GM03348 (cell line): ENCODE measurements around the gene RHBDF2.

ENCODE experiments used
- DNase-seq: peaks from one replicate; pipeline ENCODE4 v3.0.0; 2012; ENCODE audit warnings: low spot score

RHBDF2 gene

DNA sequence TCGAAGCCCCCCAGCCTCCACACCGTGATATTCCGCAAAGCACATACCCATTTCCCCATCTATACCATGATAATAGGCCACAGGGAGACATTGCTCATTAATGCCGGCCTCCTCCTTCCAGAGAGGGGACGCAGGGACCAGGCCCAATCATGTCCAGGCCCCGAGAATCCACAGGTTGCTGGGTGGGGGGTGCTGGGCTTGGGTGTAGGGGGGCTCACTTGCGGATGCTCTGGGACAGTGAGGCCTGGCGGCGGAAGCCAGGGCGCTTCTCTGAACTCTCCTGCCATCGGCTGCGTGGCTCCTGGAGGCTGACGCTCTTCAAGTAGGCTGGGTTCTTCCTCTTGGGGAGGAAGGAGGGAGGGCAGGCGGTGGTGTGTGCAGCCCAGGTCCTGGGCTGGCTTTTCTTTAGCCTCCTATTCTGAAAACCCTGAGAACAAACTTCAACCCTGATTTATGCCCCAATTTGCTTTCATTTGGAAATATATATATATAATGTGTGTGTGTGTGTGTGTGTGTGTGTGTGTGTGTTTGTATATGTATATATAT, 21.6 kb downstream of the RHBDF2 start:
- no peak for DNase-seq

DNA sequence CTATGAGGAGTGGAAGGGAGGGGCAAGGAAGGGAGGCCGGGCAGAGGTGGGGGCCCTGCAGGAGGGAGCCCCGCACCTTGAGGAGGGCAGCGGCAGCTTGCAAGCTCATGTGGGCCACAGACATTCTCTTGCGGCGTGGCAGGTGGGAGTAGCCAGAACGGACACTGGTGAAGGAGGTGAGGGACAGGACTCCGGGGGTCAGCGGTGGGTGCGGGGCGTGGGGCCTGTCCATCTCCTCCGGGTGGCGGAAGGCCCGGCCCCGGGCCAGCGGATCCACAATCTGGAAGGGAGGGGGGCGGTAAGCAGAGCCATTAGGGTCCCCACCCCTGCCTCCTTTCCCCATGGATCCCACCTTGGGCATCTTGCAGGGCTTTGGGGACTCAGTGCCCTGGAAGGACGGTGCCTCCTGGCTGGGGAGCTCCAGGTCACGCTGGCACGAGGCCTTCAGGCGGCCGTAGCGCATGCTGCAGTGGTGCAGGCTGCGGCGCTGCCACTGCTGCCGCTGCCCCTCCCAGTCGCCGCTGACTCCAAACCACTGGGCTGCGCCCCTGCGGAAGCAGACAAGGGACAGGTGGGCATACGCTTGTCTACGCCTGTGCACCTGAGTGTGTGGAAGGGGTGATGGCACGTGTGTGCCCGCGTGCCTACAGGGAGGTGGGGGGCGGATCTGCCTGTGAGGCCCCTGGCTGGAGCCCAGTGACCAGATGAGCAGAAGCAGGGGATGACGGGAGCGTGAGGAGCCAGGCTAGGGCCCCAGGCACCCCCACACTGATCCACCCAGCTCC, 22.3 kb downstream of the RHBDF2 start:
- no peak for DNase-seq

DNA sequence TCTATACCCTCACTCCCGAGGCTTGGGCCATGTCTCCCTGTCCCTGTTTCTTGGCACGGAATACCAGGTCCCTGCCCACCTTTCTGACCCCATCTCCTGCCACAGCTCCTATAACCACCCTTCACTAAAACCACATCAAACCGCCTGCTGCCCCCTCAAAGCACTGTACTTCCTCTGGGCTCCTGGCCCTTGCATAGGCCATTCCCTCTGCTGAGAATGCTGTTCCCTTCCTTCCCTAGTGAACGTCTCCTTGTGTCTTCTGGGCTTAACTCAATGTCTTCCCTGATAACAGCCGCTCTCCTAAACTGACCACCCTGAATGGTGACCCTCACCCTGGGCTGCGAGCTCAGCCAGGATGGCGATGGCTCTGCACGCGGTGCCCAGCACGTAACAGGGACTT, 23.1 kb downstream of the RHBDF2 start:
- no peak for DNase-seq

DNA sequence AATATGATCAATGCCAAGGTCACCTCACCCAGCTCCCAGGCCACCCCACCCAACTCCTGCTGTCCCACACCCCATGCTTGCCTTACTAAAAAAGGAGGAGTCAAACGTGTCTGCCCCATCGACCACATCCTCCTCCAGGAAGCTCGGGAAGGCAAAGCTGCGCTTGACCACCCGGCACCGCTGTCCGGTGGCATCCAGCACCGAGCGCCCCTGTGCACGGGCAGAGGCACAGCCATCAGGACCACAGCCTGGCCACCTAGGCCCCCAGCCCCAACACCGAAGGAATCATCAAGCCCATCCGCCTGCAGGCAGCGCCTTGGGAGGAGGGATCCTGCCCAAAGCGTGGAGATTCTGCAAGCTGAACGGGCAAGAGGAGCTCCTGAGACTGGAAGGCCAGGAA, 23.6 kb downstream of the RHBDF2 start:
- DNase-seq: no peak

DNA sequence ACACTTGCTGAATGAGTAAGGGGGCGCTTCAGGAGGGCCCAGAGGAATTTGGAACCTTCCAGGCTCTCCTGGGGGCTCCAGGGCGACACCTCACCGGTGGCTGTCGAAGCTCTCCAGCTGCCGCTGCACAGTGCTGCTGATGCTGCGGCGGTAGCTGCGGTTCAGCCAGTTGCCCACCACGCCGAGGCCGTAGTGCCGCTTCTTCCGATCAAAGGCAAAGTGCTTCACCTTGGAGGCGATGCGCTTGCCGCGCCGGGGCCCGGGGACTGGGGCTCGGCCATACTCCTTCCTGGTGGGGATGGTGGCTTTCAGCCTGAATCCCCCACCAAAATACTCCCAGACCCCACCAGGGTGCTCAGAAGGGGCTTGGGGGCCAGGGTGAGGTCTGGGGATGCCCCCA, 24.5 kb downstream of the RHBDF2 start:
- DNase-seq: no peak

DNA sequence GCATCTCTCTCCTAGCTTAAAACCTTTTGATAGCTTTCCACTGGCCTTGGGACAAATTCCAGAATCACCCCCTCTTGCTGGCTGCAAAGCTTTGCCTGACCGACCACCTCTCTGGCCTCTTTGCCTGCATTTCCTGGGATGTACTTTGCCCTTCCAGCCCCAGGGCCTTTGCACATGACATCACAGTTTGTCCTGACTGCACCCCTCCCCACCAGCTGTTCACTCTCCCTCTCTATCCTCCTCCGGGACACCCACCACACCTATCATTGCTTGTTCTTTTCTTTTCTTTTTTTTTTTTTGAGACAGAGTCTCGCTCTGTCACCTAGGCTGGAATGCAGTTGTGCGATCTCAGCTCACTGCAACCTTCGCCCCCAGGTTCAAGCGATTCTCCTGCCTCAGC, 25.9 kb downstream of the RHBDF2 start:
- DNase-seq: no peak

DNA sequence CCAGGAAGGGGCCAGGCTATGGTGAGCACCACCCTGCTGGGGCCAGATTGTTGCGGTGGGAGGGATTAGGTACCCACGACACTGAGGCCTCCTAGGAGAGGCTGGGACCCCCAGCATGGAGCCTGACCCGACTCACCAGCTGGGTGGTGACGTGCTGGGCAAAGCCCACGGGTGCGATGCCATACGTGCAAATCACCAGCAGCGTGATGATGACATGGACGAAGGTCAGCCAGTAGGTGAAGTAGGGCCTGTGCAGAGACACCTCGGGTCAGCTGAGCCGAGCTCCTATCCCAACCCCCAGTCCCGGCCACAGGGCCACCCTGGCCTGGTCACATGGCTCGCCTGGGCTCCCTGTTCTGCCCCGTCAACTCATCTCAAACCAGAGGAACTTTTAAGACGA, 26.3 kb downstream of the RHBDF2 start:
- no peak for DNase-seq

DNA sequence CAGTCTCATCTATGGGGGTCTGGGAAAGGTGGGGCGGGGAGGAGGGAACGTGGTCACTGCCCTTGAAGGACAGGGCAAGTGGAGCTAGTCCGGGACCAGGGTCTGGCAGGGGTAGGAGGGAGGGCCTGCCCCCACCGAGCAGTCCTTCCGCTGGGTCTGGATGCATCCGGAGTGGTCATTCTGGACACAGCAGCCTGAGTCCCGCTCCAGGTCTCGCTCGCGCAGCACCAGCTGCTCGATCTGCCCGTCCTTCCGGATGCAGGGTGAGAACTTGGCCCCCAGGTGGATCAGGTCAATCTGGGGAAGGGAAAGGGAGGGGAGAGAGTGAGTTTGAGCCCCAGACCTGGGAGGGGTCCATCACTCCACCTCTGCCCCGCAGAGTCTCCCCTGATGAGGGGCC, 27.0 kb downstream of the RHBDF2 start:
- DNase-seq: no peak

DNA sequence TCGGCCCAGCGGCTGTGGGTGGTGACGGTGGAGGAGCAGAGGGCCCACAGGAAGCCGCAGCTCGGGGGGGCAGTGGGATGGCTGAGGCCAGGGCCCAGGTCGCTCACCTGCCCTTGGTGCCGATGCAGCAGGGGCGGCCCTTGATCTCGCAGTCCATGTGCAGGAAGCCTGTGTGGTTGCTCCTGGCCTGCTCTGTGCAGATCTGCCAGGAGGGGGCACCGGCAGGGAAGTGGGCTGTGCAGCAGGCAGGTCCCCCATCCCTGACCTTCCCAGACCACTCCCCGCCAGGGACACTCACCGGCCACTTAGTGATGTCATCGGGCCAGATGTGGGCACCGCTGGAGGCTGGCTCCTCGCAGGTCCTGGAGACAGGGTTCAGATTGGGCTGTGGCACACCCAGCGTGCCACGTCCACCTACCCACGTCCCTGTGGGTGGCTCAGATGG, 27.7 kb downstream of the RHBDF2 start:
- peak; percentile 42 for DNase-seq

DNA sequence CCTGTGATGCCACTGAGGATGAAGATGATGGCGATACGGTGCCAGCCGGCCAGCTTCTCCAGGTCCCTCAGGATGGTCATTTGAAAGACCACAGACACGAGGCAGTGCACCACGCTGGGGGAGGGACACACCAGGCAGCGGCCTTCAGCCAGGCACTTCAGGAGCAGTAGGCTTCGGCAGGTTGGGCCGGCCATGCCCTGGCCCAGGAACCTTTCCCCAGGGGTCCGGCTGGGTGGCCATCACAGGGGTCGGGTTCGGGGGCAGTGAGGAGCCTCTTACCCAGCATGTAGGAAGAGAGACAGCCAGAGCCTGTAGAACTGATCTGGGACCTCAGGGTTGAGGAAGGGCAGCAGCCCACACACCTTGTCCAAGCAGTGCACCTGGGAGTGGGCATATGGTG, 28.5 kb downstream of the RHBDF2 start:
- DNase-seq: no peak

DNA sequence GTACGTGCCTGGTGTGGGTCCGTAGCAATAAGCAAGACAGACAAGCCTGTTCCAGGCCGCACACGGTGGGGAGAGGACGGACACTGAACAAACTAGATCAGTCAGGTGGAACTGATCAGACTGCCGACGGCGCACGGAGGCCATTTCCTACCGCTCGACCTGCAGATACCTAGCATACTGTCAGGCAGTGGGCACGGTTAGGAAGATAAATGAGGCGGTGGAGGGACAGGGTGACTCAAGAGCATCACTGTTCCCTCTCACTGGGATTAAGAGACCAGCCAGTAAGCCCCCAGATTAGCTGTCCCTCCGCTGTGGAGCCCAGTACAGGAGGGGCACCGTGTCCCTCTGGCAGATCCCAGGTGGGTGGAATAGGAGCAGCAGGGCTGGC, 29.0 kb downstream of the RHBDF2 start:
- DNase-seq: no peak

DNA sequence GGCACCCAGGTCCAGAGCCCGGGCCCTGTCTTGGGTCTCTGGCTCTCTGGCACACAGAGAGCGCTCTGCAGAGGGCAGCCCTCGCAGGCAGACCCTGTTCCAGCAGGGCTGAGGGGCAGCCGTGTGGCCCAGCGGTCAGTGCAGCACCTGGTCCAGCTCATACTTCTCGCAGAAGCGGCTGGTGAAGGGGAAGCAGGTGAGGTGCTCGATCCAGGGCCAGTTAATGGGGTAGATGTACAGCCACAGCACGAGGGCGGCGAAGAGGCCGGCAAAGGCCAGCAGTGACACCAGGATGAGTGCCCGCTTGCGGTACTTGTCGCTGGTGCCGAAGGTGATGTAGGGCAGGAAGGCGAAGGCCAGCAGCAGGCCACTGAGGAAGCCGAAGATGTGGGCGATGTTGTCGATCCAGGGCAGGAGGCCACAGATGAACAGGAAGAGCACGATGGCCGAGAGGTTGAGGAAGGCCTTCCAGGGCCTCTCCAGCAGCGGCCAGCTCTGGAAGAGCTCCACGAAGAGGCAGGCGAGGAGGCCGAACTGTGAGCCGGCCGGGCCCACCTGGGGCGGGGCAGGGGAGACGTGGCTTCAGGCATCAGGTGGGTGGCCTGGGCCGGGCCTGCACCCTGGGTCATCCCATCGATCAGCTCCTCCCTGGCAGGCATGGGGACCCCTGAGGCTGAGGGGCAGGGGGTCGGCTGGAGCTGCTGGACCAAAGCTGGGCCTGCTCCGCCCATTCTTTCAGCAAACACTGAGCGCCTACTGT, 29.5 kb downstream of the RHBDF2 start:
- no peak for DNase-seq

DNA sequence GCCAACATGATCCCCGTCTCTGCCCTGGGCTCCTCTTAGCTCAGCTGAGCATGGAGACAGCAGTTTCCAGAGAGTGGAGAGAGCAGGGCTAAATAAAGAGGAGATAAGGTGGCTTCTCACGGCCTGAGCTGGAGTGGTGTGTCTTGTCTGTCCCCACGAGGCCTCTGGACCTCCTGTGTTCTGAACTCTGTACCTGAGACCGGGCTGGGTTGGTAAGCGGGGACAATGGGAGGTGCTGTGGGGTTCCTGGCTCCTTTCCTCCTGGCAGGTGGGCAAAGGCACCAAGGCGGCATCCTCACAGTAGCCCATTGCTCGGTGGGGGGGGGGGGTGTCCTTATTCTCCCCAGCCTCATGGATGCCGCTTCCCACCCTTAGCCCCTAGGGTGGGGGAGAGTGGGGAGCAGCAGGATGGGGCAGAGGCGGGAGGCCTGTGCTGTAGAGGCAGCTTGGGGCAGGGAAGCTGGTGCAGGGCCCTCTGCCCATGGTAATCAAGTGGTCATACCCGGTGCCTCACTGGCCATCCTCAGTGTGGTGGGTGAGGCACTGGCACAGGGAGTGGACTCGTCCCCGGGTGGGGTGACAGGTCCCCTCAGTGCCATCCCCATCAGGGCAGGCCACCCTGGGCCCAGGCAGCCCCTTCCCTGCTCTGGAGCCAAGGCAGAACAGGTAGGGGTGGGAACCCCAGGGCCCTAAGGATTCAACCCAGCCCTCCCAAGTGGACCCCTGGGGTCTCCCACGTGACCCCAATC, 31.1 kb downstream of the RHBDF2 start:
- no peak for DNase-seq

DNA sequence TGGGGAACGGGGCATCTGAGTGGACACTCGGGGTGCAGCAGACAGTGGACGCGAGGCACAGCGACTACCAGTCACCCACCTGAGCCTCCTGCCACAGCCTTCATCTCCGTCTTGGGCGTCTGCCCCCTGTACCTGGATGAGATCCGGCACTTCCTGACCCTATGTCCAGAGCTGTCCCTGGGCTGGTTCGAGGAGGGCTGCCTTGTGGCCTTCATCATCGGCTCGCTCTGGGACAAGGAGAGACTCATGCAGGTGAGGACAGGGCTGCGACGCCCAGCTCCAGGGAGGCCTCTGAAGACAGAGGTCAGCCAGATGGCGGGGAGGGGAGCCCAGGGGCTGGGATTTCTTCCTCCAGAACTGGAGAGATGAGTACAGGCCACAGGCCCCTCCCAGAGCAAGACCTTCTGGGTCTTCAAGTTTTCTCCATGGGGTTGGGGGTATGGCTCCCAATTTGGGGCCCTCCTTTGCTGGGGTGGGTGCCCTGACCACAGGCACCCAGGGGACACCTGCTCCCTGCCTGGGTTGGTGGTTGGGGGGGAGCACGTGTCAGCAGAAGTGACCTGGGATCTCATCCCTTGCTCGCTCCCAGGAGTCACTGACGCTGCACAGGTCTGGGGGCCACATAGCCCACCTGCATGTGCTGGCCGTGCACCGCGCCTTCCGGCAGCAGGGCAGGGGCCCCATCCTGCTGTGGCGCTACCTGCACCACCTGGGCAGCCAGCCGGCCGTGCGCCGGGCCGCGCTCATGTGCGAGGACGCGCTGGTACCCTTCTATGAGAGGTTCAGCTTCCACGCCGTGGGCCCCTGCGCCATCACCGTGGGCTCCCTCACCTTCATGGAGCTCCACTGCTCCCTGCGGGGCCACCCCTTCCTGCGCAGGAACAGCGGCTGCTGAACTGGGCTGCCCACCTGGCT, 31.9 kb downstream of the RHBDF2 start:
- no peak for DNase-seq

DNA sequence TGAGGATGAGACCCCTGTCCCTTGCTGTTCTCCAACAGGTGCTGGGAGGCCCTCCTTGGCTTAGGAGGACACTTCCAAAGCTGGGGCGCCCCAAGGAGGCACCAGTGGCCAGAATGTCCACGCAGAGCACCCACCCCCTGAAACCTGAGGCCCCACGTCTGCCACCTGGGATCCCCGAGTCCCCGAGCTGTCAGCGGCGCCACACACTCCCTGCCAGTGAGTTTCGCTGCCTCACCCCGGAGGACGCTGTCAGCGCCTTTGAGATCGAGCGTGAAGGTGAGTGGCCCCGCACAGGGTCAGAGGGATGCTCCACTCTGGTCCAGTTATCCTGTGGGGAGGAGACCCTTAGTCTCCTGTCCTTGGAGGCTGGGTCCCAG, 32.6 kb downstream of the RHBDF2 start:
- no peak for DNase-seq

DNA sequence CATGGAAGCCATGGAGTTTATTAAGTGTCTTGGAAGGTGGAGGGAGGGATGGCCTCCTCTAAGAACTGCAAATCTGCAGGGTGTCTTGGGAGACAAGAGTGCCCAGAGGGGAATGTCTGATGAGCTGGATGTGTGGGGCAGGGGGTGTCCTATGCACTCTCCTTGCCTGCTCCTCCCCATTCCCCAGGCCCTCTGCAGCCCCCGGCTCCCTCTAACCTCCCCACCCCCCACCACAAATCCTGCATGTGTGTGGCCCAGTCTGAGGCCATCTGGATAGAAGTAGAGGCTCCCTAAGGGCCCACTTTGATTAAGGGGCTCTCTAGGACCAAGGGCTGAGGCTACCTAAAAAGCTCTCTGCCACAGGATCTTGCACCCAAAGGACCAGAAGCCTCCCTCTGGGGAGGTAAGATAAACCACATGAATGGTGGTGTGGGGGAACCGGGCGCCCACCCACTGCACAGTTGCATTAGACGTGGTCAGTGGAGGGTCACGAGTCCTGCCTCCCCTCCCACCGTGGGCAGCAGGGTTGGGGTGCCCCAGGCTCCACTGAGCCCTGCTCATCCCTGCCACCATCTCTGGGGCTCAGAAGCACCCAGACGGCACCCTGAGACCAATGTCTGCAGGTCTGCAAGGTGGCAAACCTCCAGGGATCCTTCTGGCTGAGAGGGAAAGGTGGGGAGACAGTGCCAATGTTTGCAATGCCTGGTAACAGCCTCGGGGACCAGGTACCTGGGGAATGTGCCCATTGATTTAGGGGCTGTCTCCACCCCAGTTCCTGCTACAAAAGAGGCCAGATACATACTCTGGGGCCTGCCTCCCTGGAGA, 33.2 kb downstream of the RHBDF2 start:
- no peak for DNase-seq

DNA sequence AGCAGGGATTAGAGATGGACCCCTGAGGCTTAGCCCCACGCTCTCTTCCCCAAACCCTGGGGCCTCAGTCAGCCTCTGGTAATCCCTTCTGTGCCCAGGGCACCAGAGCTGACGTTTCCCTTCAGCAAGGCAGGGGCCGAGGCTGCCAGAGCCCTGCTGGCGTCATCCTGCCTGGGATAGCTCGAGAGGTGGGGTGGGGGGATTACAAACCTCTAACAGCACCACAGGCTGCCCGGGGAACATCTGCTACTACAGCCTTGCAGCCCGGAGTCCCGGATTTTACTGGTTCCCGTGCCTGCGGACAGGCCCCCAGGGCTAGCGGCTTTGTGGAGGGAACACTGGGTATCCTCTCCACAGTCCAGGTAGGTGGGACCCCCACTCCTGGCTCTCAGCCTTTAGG, 33.9 kb downstream of the RHBDF2 start, which contains the start of gene AANAT:
AANAT (plus strand) TSS at position 238 of the 400 bp plus-strand sequence. CDS start 1,144 bp downstream, outside the sequence.
- DNase-seq: no peak

DNA sequence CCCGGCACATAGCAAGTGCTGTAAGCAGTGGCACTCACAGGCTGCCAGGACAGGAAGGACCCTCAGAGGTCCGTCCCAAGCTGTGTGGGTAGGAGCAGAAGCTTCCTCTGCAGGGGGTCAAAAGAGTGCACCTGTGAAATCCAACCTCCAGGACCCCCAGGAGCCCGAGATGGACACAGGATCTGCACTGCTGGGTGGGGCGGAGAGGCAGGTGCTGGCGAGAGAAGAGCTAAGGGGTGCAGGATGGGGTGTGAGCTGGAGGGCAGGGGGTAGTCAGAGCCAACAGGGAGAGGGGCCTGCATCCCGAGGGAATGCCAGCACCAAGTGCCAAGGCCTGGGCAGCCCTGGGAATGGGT, 34.5 kb downstream of the RHBDF2 start:
- no peak for DNase-seq

DNA sequence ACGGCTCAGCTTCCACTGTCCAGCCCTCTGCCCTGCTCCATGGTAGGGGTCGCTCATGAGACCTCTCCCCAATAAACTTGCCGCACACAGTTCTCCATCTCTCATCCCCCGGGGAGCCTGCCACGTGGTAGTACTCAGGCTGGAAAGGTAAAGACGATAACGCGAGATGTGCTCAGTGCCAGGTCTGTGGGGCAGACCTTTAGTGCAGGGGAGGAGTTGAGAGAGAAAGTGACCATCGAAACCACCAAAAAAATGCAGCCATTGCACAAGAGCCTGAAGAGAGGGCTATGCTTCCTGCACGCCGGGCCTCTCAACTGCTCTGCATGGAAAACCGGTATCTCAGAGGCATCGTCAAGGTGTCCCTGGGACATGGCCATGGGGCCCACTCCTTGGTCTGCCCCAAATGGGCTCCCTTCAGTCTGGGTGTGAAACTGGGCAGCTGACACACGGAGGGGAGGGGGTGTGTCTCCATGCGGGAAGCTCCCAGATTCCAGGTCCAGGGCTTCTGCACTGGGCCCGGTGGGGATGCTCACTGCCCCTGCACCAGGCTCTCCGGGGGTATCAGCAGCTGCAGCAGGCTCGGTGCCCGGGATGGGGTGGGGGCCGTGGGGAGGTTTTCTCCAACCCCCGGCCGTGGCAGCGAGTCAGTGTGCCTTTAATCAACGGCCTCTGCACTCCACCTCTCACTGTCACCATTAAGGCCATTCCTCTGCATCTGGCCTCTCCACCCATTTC, 38.5 kb downstream of the RHBDF2 start:
- DNase-seq: no peak
